AG04450 (cell line): Measurements from ENCODE around the gene ATRIP. TPM values are rescaled to one million over a fixed set of nuclear protein-coding genes. Genes with fewer than 3 reads are reported as not detected.
"Not testable (repeated sequence)": the region's sequence is repeated elsewhere in the genome, so short reads cannot be mapped to it uniquely, and the experiment has no call there.

Source experiments
- CTCF ChIA-PET: fragments of 300-600, 350-600 bp; formaldehyde crosslinking; extraction: SDS; loops from one replicate; lab custom pipeline; 2022; ENCODE audit warnings: antibody characterized with exemption, inconsistent platforms; lab: Charles Lee
- POLR2A ChIA-PET: fragments of 350-600 bp; formaldehyde crosslinking; extraction: SDS; loops from one replicate; lab custom pipeline; 2021; ENCODE audit warnings: antibody characterized with exemption, inconsistent platforms; lab: Yijun Ruan, JAX
- DNase-seq: peaks from one replicate; pipeline ENCODE4 v3.0.0-alpha.2; 2011; ENCODE audit warnings: low read depth, low spot score
- H3K27ac ChIP-seq: one replicate; pipeline ENCODE4 v1.5.1; 2012; ENCODE audit warnings: low read depth, low read length, control low read depth
- H3K27me3 ChIP-seq: one replicate; pipeline ENCODE4 v1.6.0; 2012; ENCODE audit warnings: low read length; ENCODE audit not compliant: control insufficient read depth, insufficient read depth
- H3K4me3 ChIP-seq: 2 replicates; pipeline ENCODE4 v1.5.1; 2011; ENCODE audit warnings: mild to moderate bottlenecking, low read depth, low read length, control low read depth
- H3K9me3 ChIP-seq: 2 replicates; pipeline ENCODE4 v1.5.1; 2012; ENCODE audit warnings: low read length; ENCODE audit not compliant: control insufficient read depth, insufficient read depth
- CTCF ChIP-seq: IDR thresholded peaks from 2 replicates; pipeline ENCODE4 v1.5.1; 2011; ENCODE audit warnings: low read depth, low read length, control low read depth, inconsistent platforms
- polyA plus RNA-seq: library from polyadenylated mRNA; depleted of rRNA; stranded (reverse); fragments of >200 nt; gene quantifications from 2 replicates; pipeline ENCODE4 v1.2.3, GENCODE V29; 2011

The ATRIP gene
- polyA plus RNA-seq, 1 experiment: 5.8 TPM

GRCh38 chr3:48472923-48473616 is 26.5 kb downstream of the ATRIP start:
- Histone ChIP-seq H3K27me3 (no peaks in the 10 kb centered on the region), H3K4me3 (peak overlapping the region; percentile 93), H3K27ac (peak overlapping the region; percentile 97), H3K9me3 (no peaks in the 10 kb centered on the region; the same call in 1 of the 2 replicates)
- ChIA-PET CTCF (interaction anchor here (0.7 to 2.7 kb wide), 10 partner anchors 9 to 163 kb away, joined by 3 to 11 read pairs (median 3); partner anchors contain the start of gene SLC26A6), POLR2A (interaction anchor here (0.6 to 1.6 kb wide), 4 partner anchors 27 to 162 kb away, joined by 3 to 5 read pairs (median 4); partner anchors contain the start of genes ATRIP and SLC26A6)
- peak; percentile 75 for DNase-seq
- TF ChIP-seq CTCF: peak; percentile 40

GRCh38 chr3:48473617-48473952 is 27.0 kb downstream of the ATRIP start:
- TF ChIP-seq CTCF: no peak
- DNase-seq: no peak
- no peaks in the 10 kb centered on the region; the same call in 1 of the 2 replicates for H3K9me3 ChIP-seq
- ChIA-PET POLR2A (interaction anchor here (0.6 to 1.6 kb wide), 4 partner anchors 27 to 161 kb away, joined by 3 to 5 read pairs (median 4); partner anchors contain the start of genes ATRIP and SLC26A6), CTCF (interaction anchor here (0.7 to 2.7 kb wide), 11 partner anchors 9 to 162 kb away, joined by 3 to 11 read pairs (median 3); partner anchors contain the start of genes PFKFB4 and SLC26A6)
- H3K4me3 ChIP-seq: no peak overlapping the region
- H3K27me3 ChIP-seq: no peaks in the 10 kb centered on the region
- H3K27ac ChIP-seq: peak overlapping the region; percentile 97

GRCh38 chr3:48474031-48474430 is 27.5 kb downstream of the ATRIP start:
- CTCF ChIA-PET: interaction anchor here (0.8 to 2.7 kb wide), 6 partner anchors 15 to 162 kb away, joined by 3 to 11 read pairs (median 4); partner anchors contain the start of genes PFKFB4 and SLC26A6
- H3K27ac ChIP-seq, H3K27me3 ChIP-seq, H3K4me3 ChIP-seq, H3K9me3 ChIP-seq, DNase-seq: not testable (repeated sequence)
- POLR2A ChIA-PET: interaction anchor here (0.7 kb wide), 1 partner anchor 84 kb away, joined by 4 read pairs; no protein-coding TSS in a partner anchor

GRCh38 chr3:48474619-48475018 is 28.1 kb downstream of the ATRIP start:
- H3K9me3 ChIP-seq: no peaks in the 10 kb centered on the region; the same call in 1 of the 2 replicates
- no peaks in the 10 kb centered on the region for H3K27me3 ChIP-seq
- no peak for DNase-seq
- H3K27ac ChIP-seq: no peak overlapping the region
- POLR2A ChIA-PET: no interaction called here
- no peak for TF ChIP-seq CTCF
- no peak overlapping the region for H3K4me3 ChIP-seq
- CTCF ChIA-PET: interaction anchor here (1.3 to 2.7 kb wide), 2 partner anchors 75 to 82 kb away, joined by 4 to 11 read pairs; partner anchors contain the start of gene PFKFB4

GRCh38 chr3:48475188-48475587 is 28.7 kb downstream of the ATRIP start:
- no peaks in the 10 kb centered on the region; the same call in 1 of the 2 replicates for H3K9me3 ChIP-seq
- TF ChIP-seq CTCF: no peak
- ChIA-PET CTCF (interaction anchor here (1.3 kb wide), 1 partner anchor 82 kb away, joined by 4 read pairs; the partner anchor contains the start of gene PFKFB4), POLR2A (no interaction called here)
- no peak overlapping the region for H3K4me3 ChIP-seq
- peak overlapping the region; percentile 11 for H3K27ac ChIP-seq
- DNase-seq: no peak
- H3K27me3 ChIP-seq: no peaks in the 10 kb centered on the region
